ENCODE results near the gene MYLK.
"Not testable (repeated sequence)": the region's sequence is repeated elsewhere in the genome, so short reads cannot be mapped to it uniquely, and the experiment has no call there.

MYLK gene

DNA sequence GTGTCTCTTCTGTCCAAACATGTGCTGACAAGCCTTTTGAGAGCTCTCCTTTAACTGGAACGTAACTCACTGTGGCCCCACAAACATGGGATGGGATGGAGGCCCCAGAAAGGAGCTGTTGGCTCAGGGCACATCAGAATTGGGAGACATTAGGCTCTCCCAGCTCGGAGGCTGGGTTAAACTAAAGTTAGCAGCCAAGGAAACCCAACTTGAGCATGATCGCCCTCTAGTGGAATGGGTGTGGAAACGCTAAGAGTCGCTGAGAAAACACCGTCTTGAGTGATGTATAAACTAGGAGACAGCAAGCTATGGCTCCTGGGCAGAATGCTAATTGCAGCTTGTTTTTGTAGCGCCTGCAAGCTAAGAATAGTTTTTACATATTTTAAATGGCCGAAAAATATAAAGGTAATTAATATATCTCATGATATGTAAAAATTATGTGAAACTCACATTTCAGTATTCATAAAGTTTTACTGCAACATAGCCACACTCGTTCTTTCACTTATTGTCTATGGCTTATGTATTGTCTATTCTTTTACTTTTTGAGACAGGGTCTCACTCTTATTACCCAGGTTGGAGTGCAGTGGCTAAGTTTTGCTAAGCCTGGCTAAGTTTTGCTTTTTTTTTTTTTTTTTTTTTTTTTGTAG lies 160.5 kb downstream of the MYLK start:
- no peak overlapping the region for H3K27ac ChIP-seq
- H3K27me3 ChIP-seq = peaks cover 5% of the 10 kb centered on the region
- no peaks in the 10 kb centered on the region for H3K9me3 ChIP-seq
- TF ChIP-seq, protein P1, sequence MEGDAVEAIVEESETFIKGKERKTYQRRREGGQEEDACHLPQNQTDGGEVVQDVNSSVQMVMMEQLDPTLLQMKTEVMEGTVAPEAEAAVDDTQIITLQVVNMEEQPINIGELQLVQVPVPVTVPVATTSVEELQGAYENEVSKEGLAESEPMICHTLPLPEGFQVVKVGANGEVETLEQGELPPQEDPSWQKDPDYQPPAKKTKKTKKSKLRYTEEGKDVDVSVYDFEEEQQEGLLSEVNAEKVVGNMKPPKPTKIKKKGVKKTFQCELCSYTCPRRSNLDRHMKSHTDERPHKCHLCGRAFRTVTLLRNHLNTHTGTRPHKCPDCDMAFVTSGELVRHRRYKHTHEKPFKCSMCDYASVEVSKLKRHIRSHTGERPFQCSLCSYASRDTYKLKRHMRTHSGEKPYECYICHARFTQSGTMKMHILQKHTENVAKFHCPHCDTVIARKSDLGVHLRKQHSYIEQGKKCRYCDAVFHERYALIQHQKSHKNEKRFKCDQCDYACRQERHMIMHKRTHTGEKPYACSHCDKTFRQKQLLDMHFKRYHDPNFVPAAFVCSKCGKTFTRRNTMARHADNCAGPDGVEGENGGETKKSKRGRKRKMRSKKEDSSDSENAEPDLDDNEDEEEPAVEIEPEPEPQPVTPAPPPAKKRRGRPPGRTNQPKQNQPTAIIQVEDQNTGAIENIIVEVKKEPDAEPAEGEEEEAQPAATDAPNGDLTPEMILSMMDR (IDR thresholded peaks at IDR 0.05) = no peak
- H3K4me1 ChIP-seq (ENCODE audit: control insufficient read depth in 1 of 2, insufficient read depth in 1 of 2, low read depth in 1 of 2, low read length in 1 of 2) = no peaks in the 10 kb centered on the region
- no peaks in the 10 kb centered on the region for H3K36me3 ChIP-seq
- no peak overlapping the region for H3K4me3 ChIP-seq (ENCODE audit: low read depth in 1 of 2, low read length in 1 of 2)

DNA sequence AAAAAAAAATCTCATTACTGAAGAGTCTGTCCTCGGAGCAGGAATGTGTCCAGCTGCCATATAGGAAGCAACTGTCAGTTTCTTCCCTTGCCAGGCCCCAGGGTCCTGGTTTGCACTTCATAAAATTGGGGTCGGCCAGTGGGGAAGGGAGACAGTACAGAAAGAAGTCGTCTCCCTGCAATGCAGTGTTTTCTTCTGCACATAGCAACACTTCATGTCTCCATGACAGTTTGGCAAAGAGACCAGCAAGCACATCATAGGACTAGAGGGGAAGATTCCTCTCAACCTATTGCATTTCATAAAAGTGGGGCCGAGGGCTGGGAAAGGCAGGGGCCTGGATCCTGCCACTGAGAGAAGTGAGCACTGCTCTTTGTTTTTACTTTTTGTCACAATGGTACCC lies 161.1 kb downstream of the MYLK start:
- no peaks in the 10 kb centered on the region for H3K36me3 ChIP-seq
- H3K4me3 ChIP-seq (ENCODE audit: low read depth in 1 of 2, low read length in 1 of 2) = no peak overlapping the region
- no peak overlapping the region for H3K27ac ChIP-seq
- H3K9me3 ChIP-seq = no peaks in the 10 kb centered on the region
- TF ChIP-seq, protein P1 (IDR thresholded peaks at IDR 0.05) = no peak
- no peaks in the 10 kb centered on the region for H3K4me1 ChIP-seq (ENCODE audit: control insufficient read depth in 1 of 2, insufficient read depth in 1 of 2, low read depth in 1 of 2, low read length in 1 of 2)
- H3K27me3 ChIP-seq = peaks cover 5% of the 10 kb centered on the region

DNA sequence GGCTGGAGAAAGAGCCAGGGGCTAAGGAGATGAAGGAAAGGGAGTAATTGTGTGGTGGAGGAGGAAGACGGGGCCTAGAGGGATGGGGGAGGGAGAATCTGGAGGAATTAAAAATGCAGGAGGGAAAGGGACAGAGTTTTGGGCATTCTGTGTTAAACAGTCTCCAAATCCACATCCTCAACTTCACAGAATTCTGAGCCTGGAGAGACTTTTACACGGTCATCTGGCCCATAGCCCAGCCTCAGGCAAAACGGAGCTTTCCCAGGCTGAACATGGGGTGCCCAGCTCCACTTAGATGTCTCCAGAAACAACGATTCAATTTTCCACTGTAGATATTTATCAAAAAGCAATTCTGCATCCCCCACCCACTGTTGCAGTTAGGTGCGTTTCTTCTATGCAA lies 161.7 kb downstream of the MYLK start:
- peaks cover 5% of the 10 kb centered on the region for H3K27me3 ChIP-seq
- H3K27ac ChIP-seq = no peak overlapping the region
- no peaks in the 10 kb centered on the region for H3K9me3 ChIP-seq
- H3K4me1 ChIP-seq (ENCODE audit: control insufficient read depth in 1 of 2, insufficient read depth in 1 of 2, low read depth in 1 of 2, low read length in 1 of 2) = no peaks in the 10 kb centered on the region
- TF ChIP-seq, protein P1 (IDR thresholded peaks at IDR 0.05) = no peak
- no peaks in the 10 kb centered on the region for H3K36me3 ChIP-seq
- H3K4me3 ChIP-seq (ENCODE audit: low read depth in 1 of 2, low read length in 1 of 2) = no peak overlapping the region

DNA sequence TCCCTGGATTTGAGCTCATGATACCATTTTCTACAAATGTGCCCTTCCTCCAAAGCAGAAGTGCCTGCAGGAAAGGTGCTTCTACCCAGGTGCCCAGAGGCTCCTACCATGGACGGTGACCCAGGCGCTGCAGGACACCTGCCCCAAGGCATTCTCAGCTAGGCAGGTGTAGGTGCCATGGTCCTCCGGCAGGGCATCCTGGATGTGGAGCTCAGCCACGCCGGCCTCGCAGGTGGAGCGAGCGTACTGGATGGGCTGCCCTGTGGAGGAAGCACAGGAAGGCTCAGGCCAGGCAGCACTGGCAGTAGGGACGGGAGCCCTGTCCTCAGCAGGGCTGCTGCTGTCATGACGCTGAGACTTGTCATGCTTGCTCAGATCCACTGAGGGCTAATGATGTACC lies 162.1 kb downstream of the MYLK start:
- Histone ChIP-seq H3K27me3 (peaks cover under 1% of the 10 kb centered on the region), H3K4me1 (ENCODE audit: control insufficient read depth in 1 of 2, insufficient read depth in 1 of 2, low read depth in 1 of 2, low read length in 1 of 2) (no peaks in the 10 kb centered on the region), H3K27ac (no peak overlapping the region), H3K36me3 (no peaks in the 10 kb centered on the region), H3K9me3 (no peaks in the 10 kb centered on the region), H3K4me3 (ENCODE audit: low read depth in 1 of 2, low read length in 1 of 2) (no peak overlapping the region)
- TF ChIP-seq, protein P1 (IDR thresholded peaks at IDR 0.05) = no peak

DNA sequence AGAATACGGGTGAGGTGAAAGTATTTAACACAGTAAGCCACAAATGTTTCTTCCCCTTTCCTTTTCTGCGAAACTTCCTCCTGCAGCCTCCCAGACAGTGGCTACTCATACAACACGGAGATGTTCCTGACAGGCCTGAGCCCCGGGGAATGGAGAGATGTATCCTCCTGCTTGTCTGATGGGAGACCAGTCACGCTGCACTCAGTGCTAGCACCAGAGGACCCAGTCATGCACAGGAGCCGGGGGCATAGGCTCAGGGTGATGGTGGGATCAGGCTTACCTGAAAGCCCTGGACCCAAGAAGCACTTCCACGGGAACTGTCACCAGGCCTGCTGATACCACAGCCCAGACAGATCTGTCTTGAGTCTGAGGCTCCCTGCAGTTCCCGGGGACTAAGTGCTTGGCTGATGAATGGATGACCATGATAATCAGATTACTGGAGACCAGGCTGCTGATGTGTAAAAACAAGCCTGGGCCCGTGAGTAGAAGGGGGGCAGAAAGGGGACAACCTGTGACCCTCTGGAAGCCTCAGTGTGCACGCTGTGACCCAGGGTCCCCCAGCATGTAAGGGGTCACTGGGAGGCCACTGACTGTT lies 162.9 kb downstream of the MYLK start:
- H3K4me1 ChIP-seq (ENCODE audit: control insufficient read depth in 1 of 2, insufficient read depth in 1 of 2, low read depth in 1 of 2, low read length in 1 of 2); H3K4me3 ChIP-seq (ENCODE audit: low read depth in 1 of 2, low read length in 1 of 2); H3K36me3 ChIP-seq; H3K9me3 ChIP-seq; H3K27ac ChIP-seq; H3K27me3 ChIP-seq: not testable (repeated sequence)

DNA sequence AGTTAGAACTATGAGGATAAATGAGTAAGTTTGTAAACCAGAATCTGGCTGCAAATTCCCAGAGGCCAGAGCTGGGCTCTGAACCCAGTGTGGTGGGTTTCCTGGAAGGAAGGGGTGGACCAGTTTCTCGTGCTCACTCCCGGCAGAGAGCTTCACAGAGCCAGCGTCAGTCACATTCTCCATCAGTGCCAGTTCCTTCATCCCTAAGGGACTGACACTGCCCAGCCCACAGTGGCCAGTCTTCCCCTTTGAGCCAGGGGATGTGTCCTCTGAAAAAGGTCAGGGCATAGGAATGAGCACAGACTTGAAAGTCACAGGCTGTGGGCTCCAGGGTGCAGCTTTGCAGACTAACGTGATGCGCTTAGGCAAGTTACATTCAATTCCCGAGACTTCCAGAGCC lies 163.5 kb downstream of the MYLK start:
- TF ChIP-seq, protein P1 (IDR thresholded peaks at IDR 0.05) = no peak
- Histone ChIP-seq H3K9me3 (no peaks in the 10 kb centered on the region), H3K27ac (no peak overlapping the region), H3K4me3 (ENCODE audit: low read depth in 1 of 2, low read length in 1 of 2) (no peak overlapping the region), H3K27me3 (no peaks in the 10 kb centered on the region), H3K36me3 (no peaks in the 10 kb centered on the region), H3K4me1 (ENCODE audit: control insufficient read depth in 1 of 2, insufficient read depth in 1 of 2, low read depth in 1 of 2, low read length in 1 of 2) (no peaks in the 10 kb centered on the region)
